HCT116 (cell line): ENCODE results near the gene PIEZO2. TPM values are rescaled to one million over a fixed set of nuclear protein-coding genes. Genes with fewer than 3 reads are reported as not detected.

Experiments used
- ATAC-seq: fragments of 200-7000 bp; cut with Tn5 transposase; 2 replicates; pipeline ENCODE4 v1.9.1; 2020; ENCODE audit warnings: mild to moderate bottlenecking, moderate library complexity
- BruUV-seq: library from RNA; stranded (reverse); fragments of 400-500 nt; replicated peaks from 2 replicates; lab custom pipeline; 2021; lab: Mats Ljungman, UMichigan
- CTCF ChIA-PET: fragments of 300-600 bp; sonication (Branson Sonifier 250); formaldehyde crosslinking; loops from one replicate; lab custom pipeline; 2021; ENCODE audit warnings: antibody characterized with exemption; lab: Charles Lee
- POLR2A ChIA-PET: fragments of 300-600, 350-600 bp; sonication (Branson Sonifier 250); formaldehyde crosslinking; loops from one replicate; lab custom pipeline; 2021; ENCODE audit warnings: antibody characterized with exemption; lab: Charles Lee
- RAD21 ChIA-PET, 2 experiments: fragments of 300-600 bp; sonication (Branson Sonifier 250); formaldehyde crosslinking; loops; one replicate each; lab custom pipeline; 2023; ENCODE audit warnings: low total read pairs in 2 of 2; ENCODE audit not compliant: uncharacterized antibody in 2 of 2, unreplicated experiment in 2 of 2, low non-redundant PET in 1 of 2; lab: Charles Lee
- DNase-seq: peaks from one replicate; pipeline ENCODE4 v3.0.0-alpha.2; 2010; ENCODE audit warnings: low read depth, low spot score
- H2AFZ ChIP-seq: fragments of 200-600 bp; shearing (Covaris generic), sonication (generic); 2 replicates; pipeline ENCODE4 v1.6.1; 2017; ENCODE audit warnings: low read depth, mixed run types, mixed read lengths, antibody characterized with exemption, low read length; ENCODE audit not compliant: poor library complexity, severe bottlenecking
- H3K27ac ChIP-seq: 2 replicates; pipeline ENCODE4 v1.5.1; 2012; ENCODE audit warnings: low read depth, low read length
- H3K27me3 ChIP-seq: fragments of 200-600 bp; sonication (generic); 2 replicates; pipeline ENCODE4 v1.6.1; 2016; ENCODE audit warnings: mixed run types, low read length, mixed read lengths; ENCODE audit not compliant: insufficient read depth
- H3K36me3 ChIP-seq, 2 experiments: fragments of 200-500 bp in 1 of 2; fragments of 200-600 bp in 1 of 2; sonication (Bioruptor generic) in 1 of 2; sonication (generic) in 1 of 2; 2 replicates each; pipeline versions ENCODE4 v1.5.1 to v1.6.1; 2014 to 2016; ENCODE audit warnings: low read length in 2 of 2, inconsistent platforms in 1 of 2, mixed read lengths in 1 of 2, mixed run types in 1 of 2; ENCODE audit not compliant: insufficient read depth in 2 of 2, control insufficient read depth in 1 of 2
- H3K4me1 ChIP-seq, 2 experiments: fragments of 200-600 bp in 1 of 2; sonication (generic) in 1 of 2; 2 replicates each; pipeline versions ENCODE4 v1.5.1 to v1.6.1; 2012 to 2017; ENCODE audit warnings: low read length in 2 of 2, inconsistent platforms in 1 of 2, mild to moderate bottlenecking in 1 of 2, mixed read lengths in 1 of 2, mixed run types in 1 of 2, moderate library complexity in 1 of 2; ENCODE audit not compliant: insufficient read depth in 2 of 2, control insufficient read depth in 1 of 2
- H3K4me2 ChIP-seq: fragments of 200-600 bp; sonication (generic); 2 replicates; pipeline ENCODE4 v1.6.1; 2017; ENCODE audit warnings: mixed run types, low read length, mixed read lengths
- H3K4me3 ChIP-seq, 2 experiments: fragments of 200-600 bp in 1 of 2; sonication (generic) in 1 of 2; replicated peaks in 1 of 2; 2 replicates each; pipeline ENCODE4 v1.5.1; 2011 to 2016; ENCODE audit warnings: low read length in 2 of 2, control low read depth in 1 of 2, low read depth in 1 of 2, mild to moderate bottlenecking in 1 of 2, mixed read lengths in 1 of 2, mixed run types in 1 of 2
- H3K79me2 ChIP-seq: fragments of 200-600 bp; sonication (generic); 2 replicates; pipeline ENCODE4 v1.6.1; 2017; ENCODE audit warnings: mild to moderate bottlenecking, mixed run types, low read length, moderate library complexity, mixed read lengths; ENCODE audit not compliant: insufficient read depth
- H3K9ac ChIP-seq: fragments of 200-600 bp; sonication (generic); 2 replicates; pipeline ENCODE4 v1.6.1; 2016; ENCODE audit warnings: low read length, mixed read lengths
- H3K9me2 ChIP-seq: fragments of 200-600 bp; sonication (generic), shearing (Covaris generic); 2 replicates; pipeline ENCODE4 v1.6.1; 2017; ENCODE audit warnings: mixed run types, mild to moderate bottlenecking, moderate library complexity; ENCODE audit not compliant: insufficient read depth
- H3K9me3 ChIP-seq, 2 experiments: fragments of 200-500 bp in 1 of 2; fragments of 200-600 bp in 1 of 2; sonication (Bioruptor generic) in 1 of 2; sonication (generic) in 1 of 2; 2 replicates each; pipeline ENCODE4 v1.6.1; 2014 to 2017; ENCODE audit warnings: low read length in 2 of 2, mixed read lengths in 2 of 2, inconsistent platforms in 1 of 2, low read depth in 1 of 2, mild to moderate bottlenecking in 1 of 2, mixed run types in 1 of 2, moderate library complexity in 1 of 2; ENCODE audit not compliant: control insufficient read depth in 1 of 2, insufficient read depth in 1 of 2
- H4K20me1 ChIP-seq: fragments of 200-600 bp; sonication (generic), shearing (Covaris generic); 2 replicates; pipeline ENCODE4 v1.6.1; 2017; ENCODE audit warnings: mixed run types, mild to moderate bottlenecking, moderate library complexity; ENCODE audit not compliant: insufficient read depth
- ATF3 ChIP-seq: IDR thresholded peaks from 2 replicates; pipeline ENCODE4 v1.6.1; 2012
- EGR1 ChIP-seq: IDR thresholded peaks from 2 replicates; pipeline ENCODE4 v1.6.1; 2012; ENCODE audit warnings: low read depth
- EZH2 ChIP-seq: fragments of 200-600 bp; sonication (generic); IDR thresholded peaks from 2 replicates; pipeline ENCODE4 v1.6.1; 2017; ENCODE audit warnings: antibody characterized with exemption, mixed run types
- MAX ChIP-seq: IDR thresholded peaks from 2 replicates; pipeline ENCODE4 v1.6.1; 2012
- REST ChIP-seq: IDR thresholded peaks from 2 replicates; pipeline ENCODE4 v1.6.1; 2012; ENCODE audit warnings: low read depth
- SIN3A ChIP-seq: IDR thresholded peaks from 2 replicates; pipeline ENCODE4 v1.6.1; 2012; ENCODE audit warnings: low read depth
- TCF7L2 ChIP-seq: IDR thresholded peaks from 2 replicates; pipeline ENCODE4 v1.7.0; 2011; ENCODE audit warnings: borderline replicate concordance, inconsistent platforms; ENCODE audit not compliant: insufficient read depth, insufficient read length; ENCODE audit errors: extremely low read depth
- intact Hi-C: fragments of 100-400 bp; cut with micrococcal nuclease; formaldehyde crosslinking; loops from 2 replicates; pipeline ENCODE4 v1.10.0; 2022
- total RNA-seq: library from RNA; stranded (reverse); gene quantifications from one replicate; pipeline ENCODE4 v1.2.1, GENCODE V29; 2021; ENCODE audit not compliant: unreplicated experiment

Gene PIEZO2
- total RNA-seq, 1 experiment from 2014 or later = 0.34 TPM

- no peak overlapping the region for H3K4me3 ChIP-seq
- no TSS peak for BruUV-seq
- ATAC-seq (no peak), DNase-seq (no peak)
- H3K9ac ChIP-seq = no peak overlapping the region
- H3K9me3 ChIP-seq = no peaks in the 10 kb centered on the region
- CTCF ChIA-PET = no interaction called here
- no peaks in the 10 kb centered on the region for H3K9me2 ChIP-seq
- H4K20me1 ChIP-seq = no peaks in the 10 kb centered on the region
- H3K79me2 ChIP-seq = no peaks in the 10 kb centered on the region
- H3K4me2 ChIP-seq = no peak overlapping the region
- no peak overlapping the region for H3K27ac ChIP-seq
- POLR2A ChIA-PET = no interaction called here
- H2AFZ ChIP-seq = no peak overlapping the region
- H3K27me3 ChIP-seq = peaks cover 32% of the 10 kb centered on the region
- H3K4me1 ChIP-seq = no peaks in the 10 kb centered on the region
- intact Hi-C loops = no loop called here
- no peaks in the 10 kb centered on the region for H3K36me3 ChIP-seq
- RAD21 ChIA-PET = no interaction called here
- TF ChIP-seq TCF7L2 (no peak), EGR1 (no peak), REST (no peak), EZH2 (no peak), ATF3 (no peak), SIN3A (no peak), MAX (no peak)
Observed at GRCh38 chr18:10767658-10768057, 381.7 kb downstream of the PIEZO2 start.
